Fibroblast of the aortic adventitia (primary cell): ENCODE measurements around the gene AFF3. TPM values are rescaled to one million over a fixed set of nuclear protein-coding genes. Genes with fewer than 3 reads are reported as not detected.
"Not testable (repeated sequence)": the region's sequence is repeated elsewhere in the genome, so short reads cannot be mapped to it uniquely, and the experiment has no call there.

Source experiments
- DNase-seq: peaks from one replicate; pipeline ENCODE4 v3.0.0-alpha.2; 2010; ENCODE audit warnings: low read depth
- H3K4me3 ChIP-seq: 2 replicates; pipeline ENCODE4 v1.5.1; 2011; ENCODE audit warnings: low read depth, mild to moderate bottlenecking, control low read depth, low read length, moderate library complexity
- CTCF ChIP-seq: IDR thresholded peaks from 2 replicates; pipeline ENCODE4 v1.5.1; 2011; ENCODE audit warnings: mild to moderate bottlenecking, low read length, control low read depth, inconsistent platforms; ENCODE audit not compliant: insufficient read depth
- total RNA-seq: library from RNA; depleted of rRNA; stranded (reverse); fragments of >200 nt; gene quantifications from 2 replicates; pipeline ENCODE4 v1.2.3, GENCODE V29; 2012; ENCODE audit warnings: low replicate concordance

AFF3 gene
- total RNA-seq, 1 donor: 4.2 TPM

DNA sequence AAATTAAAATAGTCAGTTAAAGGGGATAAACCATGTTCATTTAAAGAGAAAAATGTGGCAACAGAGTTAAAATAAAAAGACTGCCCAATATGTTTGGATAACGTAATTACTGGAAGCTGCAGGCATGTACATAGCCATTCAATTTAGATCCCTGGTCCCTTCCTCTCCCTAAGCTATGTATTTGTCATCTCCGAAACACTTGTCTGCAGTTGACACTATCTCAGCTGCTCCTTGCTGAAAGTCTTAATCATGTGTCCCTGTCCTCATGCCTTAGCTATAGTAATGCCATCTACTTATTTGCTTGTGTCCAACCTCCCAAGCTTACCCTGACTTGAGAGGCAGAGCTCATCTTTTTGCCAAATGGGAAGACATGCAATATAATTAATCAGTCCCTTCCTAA lies 478.7 kb downstream of the AFF3 start:
- H3K4me3 ChIP-seq: no peak overlapping the region
- no peak for DNase-seq
- TF ChIP-seq CTCF: no peak

GRCh38 chr2:99662761-99663341 lies 479.5 kb downstream of the AFF3 start:
- no peak for TF ChIP-seq CTCF
- DNase-seq: peak; percentile 93
- no peak overlapping the region for H3K4me3 ChIP-seq

DNA sequence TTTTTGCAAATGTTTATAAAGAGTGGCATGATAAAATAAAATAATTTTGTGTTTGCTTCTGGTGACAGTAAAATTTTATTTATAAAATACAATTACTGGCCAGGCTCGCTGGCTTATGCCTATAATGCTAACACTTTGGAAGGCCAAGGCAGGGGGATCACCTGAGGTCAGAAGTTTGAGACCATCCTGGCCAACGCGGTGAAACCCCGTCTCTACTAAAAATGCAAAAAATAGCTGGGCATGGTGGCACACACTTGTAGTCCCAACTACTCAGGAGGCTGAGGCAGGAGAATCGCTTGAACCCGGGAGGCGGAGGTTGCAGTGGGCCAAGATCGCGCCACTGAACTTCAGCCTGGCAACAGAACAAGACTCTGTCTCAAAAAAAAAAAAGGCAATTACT lies 480.6 kb downstream of the AFF3 start:
- not testable (repeated sequence) for H3K4me3 ChIP-seq, DNase-seq

DNA sequence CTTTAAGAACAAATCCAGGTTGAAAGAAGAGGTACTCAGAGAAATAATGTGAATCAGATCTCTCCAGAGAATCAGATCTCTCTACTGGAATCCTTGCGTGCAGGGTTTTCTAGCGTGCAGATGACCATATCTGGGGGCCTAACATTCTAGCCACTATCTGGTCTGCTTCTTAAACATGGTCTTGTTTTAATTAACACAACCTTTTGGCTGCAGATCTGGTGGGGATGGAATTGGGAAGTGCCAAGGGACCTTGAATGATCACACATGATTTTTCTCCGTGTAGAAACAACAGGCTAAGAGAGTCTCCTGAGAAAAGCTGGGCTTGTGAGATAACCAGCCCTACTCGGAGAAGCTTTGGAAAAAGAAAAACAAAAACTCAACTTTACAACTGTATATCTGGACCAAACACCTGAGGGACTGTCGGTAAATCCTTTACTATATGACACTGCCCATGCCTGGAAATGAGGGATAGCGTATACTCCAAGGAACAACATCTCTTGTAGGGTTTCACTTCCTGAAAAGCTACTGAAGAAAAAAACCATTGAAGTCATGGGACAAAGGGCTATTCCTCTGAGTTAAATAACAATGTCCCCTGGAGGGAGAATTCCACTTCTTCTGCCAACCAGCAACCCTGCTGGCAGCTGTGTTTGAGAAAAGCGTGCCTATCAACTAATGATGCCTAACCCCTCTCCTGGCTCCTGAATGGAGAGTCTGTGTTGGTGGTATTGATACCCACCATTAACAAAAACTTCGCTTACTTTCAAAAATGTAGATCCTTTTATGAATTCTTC lies 481.6 kb downstream of the AFF3 start:
- no peak for TF ChIP-seq CTCF
- DNase-seq: no peak
- H3K4me3 ChIP-seq: no peak overlapping the region

DNA sequence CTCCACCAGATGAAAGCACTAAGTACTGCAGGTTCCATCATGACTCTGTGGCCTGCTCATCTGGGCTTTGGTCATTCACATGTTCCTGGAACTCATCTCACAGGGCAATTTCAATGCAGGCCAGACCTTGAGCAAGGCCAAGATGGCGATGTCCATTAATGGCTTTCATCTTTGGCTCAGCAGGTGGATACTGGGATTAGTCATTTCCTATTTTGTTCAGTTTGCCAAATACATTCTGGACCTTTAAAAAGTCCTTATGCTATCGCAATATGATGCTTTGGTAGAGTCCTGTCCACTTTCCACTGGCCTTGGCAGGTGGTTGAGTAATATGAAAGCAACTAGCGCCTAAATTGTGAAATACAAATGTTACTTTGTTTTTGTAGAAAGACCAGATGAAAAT lies 482.5 kb downstream of the AFF3 start:
- peak; percentile 24 for DNase-seq

GRCh38 chr2:99657691-99658258 lies 484.6 kb downstream of the AFF3 start:
- no peak overlapping the region for H3K4me3 ChIP-seq
- no peak for TF ChIP-seq CTCF
- DNase-seq: no peak

More for the DNA sequence above, 482.5 kb downstream of the AFF3 start:
- TF ChIP-seq CTCF: no peak
- no peak overlapping the region for H3K4me3 ChIP-seq

GRCh38 chr2:99656994-99657393 lies 485.4 kb downstream of the AFF3 start:
- TF ChIP-seq CTCF: no peak
- DNase-seq: no peak
- H3K4me3 ChIP-seq: no peak overlapping the region
